ENCODE data around the gene ZBTB25.

DNA sequence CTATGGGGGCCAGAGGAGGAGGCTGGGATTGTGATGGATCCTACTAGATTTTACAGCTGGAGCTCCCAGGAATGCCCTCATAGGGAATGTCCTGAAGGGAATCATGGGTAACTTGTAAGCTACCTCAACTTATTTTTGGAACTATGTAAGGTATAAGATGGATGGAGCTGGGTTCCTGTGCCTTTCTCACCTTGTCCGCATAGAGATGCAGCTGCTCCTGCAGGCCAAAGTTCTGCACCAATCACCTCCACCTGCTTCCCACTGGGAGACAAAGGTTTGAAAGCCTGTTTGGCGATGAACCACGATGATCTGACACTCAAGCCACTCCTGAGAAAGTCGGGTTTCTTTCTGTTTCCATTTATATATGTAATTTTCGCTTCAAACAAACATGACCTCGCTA, 39.0 kb downstream of the ZBTB25 start:
- TF ChIP-seq, protein P1, sequence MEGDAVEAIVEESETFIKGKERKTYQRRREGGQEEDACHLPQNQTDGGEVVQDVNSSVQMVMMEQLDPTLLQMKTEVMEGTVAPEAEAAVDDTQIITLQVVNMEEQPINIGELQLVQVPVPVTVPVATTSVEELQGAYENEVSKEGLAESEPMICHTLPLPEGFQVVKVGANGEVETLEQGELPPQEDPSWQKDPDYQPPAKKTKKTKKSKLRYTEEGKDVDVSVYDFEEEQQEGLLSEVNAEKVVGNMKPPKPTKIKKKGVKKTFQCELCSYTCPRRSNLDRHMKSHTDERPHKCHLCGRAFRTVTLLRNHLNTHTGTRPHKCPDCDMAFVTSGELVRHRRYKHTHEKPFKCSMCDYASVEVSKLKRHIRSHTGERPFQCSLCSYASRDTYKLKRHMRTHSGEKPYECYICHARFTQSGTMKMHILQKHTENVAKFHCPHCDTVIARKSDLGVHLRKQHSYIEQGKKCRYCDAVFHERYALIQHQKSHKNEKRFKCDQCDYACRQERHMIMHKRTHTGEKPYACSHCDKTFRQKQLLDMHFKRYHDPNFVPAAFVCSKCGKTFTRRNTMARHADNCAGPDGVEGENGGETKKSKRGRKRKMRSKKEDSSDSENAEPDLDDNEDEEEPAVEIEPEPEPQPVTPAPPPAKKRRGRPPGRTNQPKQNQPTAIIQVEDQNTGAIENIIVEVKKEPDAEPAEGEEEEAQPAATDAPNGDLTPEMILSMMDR (IDR thresholded peaks at IDR 0.05): no peak
- TF ChIP-seq POLR2A (IDR thresholded peaks at IDR 0.05): no peak
